ENCODE measurements around the gene ARFGAP2. TPM values are rescaled to one million over a fixed set of nuclear protein-coding genes. Genes with fewer than 3 reads are reported as not detected.

ARFGAP2 gene
- total and polyA plus RNA-seq, 4 donors: 51.2 to 140 (median 94.1) TPM

DNA sequence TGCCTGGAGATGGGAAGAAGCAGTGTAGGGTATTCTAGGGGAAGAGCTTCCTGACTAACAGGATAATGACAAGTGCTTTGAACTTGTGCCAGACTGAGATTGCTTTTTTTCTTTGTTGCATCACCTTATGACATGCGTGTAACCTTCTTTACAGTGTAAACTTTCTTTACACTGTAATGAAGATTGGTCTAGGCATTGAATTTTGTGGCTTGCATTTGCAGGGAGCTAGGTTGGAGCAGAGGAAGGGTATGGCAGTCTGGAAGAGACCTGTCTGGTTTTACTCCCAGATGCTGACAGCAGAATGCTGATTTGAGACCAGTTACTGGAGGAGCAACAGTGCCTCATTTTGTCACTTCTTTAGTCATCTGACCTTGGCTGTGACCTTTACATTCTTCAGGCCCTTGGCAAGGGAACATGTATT, 43.7 kb upstream of the ARFGAP2 start:
- no peak overlapping the region for H3K9ac ChIP-seq (ENCODE audit: insufficient read depth in 1 of 2, low read length in 2 of 2)
- peak overlapping the region in 1 of 2 donors; percentile 43 for H3K27ac ChIP-seq (ENCODE audit: low read depth in 1 of 2, low read length in 1 of 2)
- ATAC-seq (ENCODE audit: insufficient read depth, low FRiP score): no peak
- 52 to 67% methylated on average over 1 of the region's 1 CpG for whole genome bisulfite sequencing, 2 donors
- no peak for DNase-seq
- peaks cover 5 to 16% (median 7%) of the 10 kb centered on the region in 5 donors for H3K4me1 ChIP-seq (ENCODE audit: control insufficient read depth in 5 of 5, insufficient read depth in 5 of 5, low read length in 5 of 5)
- H3K9me3 ChIP-seq (ENCODE audit: control insufficient read depth in 4 of 4, insufficient read depth in 3 of 4, low read length in 3 of 4): no peaks in the 10 kb centered on the region
- TF ChIP-seq, protein P1, sequence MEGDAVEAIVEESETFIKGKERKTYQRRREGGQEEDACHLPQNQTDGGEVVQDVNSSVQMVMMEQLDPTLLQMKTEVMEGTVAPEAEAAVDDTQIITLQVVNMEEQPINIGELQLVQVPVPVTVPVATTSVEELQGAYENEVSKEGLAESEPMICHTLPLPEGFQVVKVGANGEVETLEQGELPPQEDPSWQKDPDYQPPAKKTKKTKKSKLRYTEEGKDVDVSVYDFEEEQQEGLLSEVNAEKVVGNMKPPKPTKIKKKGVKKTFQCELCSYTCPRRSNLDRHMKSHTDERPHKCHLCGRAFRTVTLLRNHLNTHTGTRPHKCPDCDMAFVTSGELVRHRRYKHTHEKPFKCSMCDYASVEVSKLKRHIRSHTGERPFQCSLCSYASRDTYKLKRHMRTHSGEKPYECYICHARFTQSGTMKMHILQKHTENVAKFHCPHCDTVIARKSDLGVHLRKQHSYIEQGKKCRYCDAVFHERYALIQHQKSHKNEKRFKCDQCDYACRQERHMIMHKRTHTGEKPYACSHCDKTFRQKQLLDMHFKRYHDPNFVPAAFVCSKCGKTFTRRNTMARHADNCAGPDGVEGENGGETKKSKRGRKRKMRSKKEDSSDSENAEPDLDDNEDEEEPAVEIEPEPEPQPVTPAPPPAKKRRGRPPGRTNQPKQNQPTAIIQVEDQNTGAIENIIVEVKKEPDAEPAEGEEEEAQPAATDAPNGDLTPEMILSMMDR (IDR thresholded peaks at IDR 0.05; ENCODE audit: control extremely low read depth, extremely low read depth): no peak
- no peak overlapping the region for H3K4me3 ChIP-seq
- peaks cover 0 to 14% (median 5%) of the 10 kb centered on the region in 4 donors for H3K36me3 ChIP-seq (ENCODE audit: control insufficient read depth in 4 of 4, insufficient read depth in 4 of 4, low read length in 4 of 4)
- no peaks in the 10 kb centered on the region for H3K27me3 ChIP-seq (ENCODE audit: control insufficient read depth in 3 of 3, insufficient read depth in 3 of 3, low read length in 2 of 3)

DNA sequence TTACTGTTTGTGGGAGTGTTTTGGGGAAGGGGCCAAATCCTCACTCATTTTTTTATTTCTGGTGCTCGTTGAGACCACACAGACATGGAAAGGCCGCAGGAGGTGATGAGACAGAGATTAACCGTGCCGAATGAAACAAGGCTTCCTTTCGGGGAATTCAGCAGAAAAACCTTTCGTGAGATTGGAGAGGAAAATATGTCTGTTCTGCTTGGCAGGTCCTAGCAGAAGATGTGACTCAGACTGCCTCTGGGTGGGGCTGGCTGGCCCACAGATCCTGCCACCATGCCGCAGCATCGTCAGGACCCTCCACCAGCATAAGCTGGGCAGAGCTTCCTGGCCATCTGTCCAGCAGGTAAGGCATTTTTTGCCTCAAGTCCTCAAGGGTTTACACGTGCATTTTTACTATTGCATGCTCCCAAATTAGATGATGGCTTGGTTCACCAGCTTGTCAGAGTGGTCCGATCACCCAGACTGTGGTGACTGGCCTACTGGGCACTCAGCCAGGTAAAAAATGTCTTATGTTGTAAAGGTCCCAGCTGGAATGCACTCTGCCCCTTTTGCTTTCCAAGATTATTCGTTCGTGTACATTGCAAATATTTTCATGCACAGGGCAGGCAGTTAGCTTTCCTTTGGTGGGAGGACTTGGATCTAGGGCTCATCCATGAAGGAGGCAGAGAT, 39.6 kb upstream of the ARFGAP2 start:
- ATAC-seq (ENCODE audit: insufficient read depth, low FRiP score) (no peak), DNase-seq (peak; percentile 82 to 88 (median 87))
- TF ChIP-seq, protein P1 (IDR thresholded peaks at IDR 0.05; ENCODE audit: control extremely low read depth, extremely low read depth): no peak
- H3K9me3 ChIP-seq (ENCODE audit: control insufficient read depth in 4 of 4, insufficient read depth in 3 of 4, low read length in 3 of 4): no peaks in the 10 kb centered on the region
- peak overlapping the region; percentile 40 for H3K4me3 ChIP-seq
- peaks cover 0 to 10% (median 3%) of the 10 kb centered on the region in 4 donors for H3K36me3 ChIP-seq (ENCODE audit: control insufficient read depth in 4 of 4, insufficient read depth in 4 of 4, low read length in 4 of 4)
- H3K27me3 ChIP-seq (ENCODE audit: control insufficient read depth in 3 of 3, insufficient read depth in 3 of 3, low read length in 2 of 3): no peaks in the 10 kb centered on the region
- H3K27ac ChIP-seq (ENCODE audit: low read depth in 1 of 2, low read length in 1 of 2): peak overlapping the region; percentile 48 to 71
- 11 to 12% methylated on average over 12 of the region's 12 CpGs for WGBS, 2 donors
- H3K9ac ChIP-seq (ENCODE audit: insufficient read depth in 1 of 2, low read length in 2 of 2): peak overlapping the region in 1 of 2 donors; percentile 74
- H3K4me1 ChIP-seq (ENCODE audit: control insufficient read depth in 5 of 5, insufficient read depth in 5 of 5, low read length in 5 of 5): peaks cover 6 to 26% (median 8%) of the 10 kb centered on the region in 5 donors

DNA sequence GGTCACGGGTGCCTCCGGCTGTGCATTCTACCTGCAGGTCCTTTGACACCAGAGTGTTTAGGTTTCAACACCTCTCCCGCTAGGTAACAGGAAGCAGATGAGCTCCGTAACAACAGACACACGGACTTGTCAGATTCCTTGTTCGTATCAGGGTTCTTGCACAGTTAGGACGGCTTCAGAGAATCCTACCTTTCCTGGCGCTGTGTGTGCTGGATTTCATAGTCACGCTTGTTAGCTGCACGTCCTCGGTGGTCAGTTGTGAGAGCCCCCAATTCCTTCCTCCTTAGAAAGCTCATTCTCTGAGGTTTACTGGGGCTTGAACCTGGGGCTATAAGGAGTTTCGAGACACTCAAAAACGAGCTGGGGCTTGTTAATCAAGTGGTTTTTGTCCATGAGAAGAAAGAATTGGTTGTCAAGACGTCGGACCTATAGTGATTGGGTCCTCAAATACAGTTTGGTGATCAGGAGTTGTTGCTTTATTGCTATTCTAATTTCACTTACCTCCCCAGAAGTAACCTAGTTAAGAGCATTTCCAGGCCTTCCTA, 38.8 kb upstream of the ARFGAP2 start:
- Histone ChIP-seq H3K4me3 (peak overlapping the region; percentile 51), H3K27ac (ENCODE audit: low read depth in 1 of 2, low read length in 1 of 2) (peak overlapping the region; percentile 84 to 87), H3K27me3 (ENCODE audit: control insufficient read depth in 3 of 3, insufficient read depth in 3 of 3, low read length in 2 of 3) (no peaks in the 10 kb centered on the region), H3K4me1 (ENCODE audit: control insufficient read depth in 5 of 5, insufficient read depth in 5 of 5, low read length in 5 of 5) (peaks cover 6 to 26% (median 8%) of the 10 kb centered on the region in 5 donors), H3K9ac (ENCODE audit: insufficient read depth in 1 of 2, low read length in 2 of 2) (peak overlapping the region; percentile 46 to 74), H3K9me3 (ENCODE audit: control insufficient read depth in 4 of 4, insufficient read depth in 3 of 4, low read length in 3 of 4) (no peaks in the 10 kb centered on the region), H3K36me3 (ENCODE audit: control insufficient read depth in 4 of 4, insufficient read depth in 4 of 4, low read length in 4 of 4) (peaks cover 0 to 9% (median 3%) of the 10 kb centered on the region in 4 donors)
- TF ChIP-seq, protein P1 (IDR thresholded peaks at IDR 0.05; ENCODE audit: control extremely low read depth, extremely low read depth): no peak
- ATAC-seq (ENCODE audit: insufficient read depth, low FRiP score) (no peak), DNase-seq (peak in 1 of 3 donors; percentile 56)
- 6 to 7% methylated on average over 15 of the region's 15 CpGs for WGBS, 2 donors
